WERI-Rb-1 (cell line): ENCODE measurements around the gene DHX57.
"Not testable (repeated sequence)": the region's sequence is repeated elsewhere in the genome, so short reads cannot be mapped to it uniquely, and the experiment has no call there.

ENCODE experiments used
- DNase-seq: peaks from one replicate; pipeline ENCODE4 v3.0.0-alpha.2; 2020
- H3K27ac ChIP-seq: fragments of 250-450 bp; sonication (Bioruptor Pico); 2 replicates; pipeline ENCODE4 v1.5.1; 2020; ENCODE audit warnings: mild to moderate bottlenecking, moderate library complexity
- H3K27me3 ChIP-seq: fragments of 250-450 bp; sonication (Bioruptor Pico); 2 replicates; pipeline ENCODE4 v1.5.1; 2021; ENCODE audit warnings: mild to moderate bottlenecking, low read depth, moderate library complexity; ENCODE audit not compliant: insufficient read depth, severe bottlenecking
- H3K36me3 ChIP-seq: fragments of 250-450 bp; sonication (Bioruptor Pico); 2 replicates; pipeline ENCODE4 v1.5.1; 2020; ENCODE audit warnings: mild to moderate bottlenecking, moderate library complexity
- H3K4me3 ChIP-seq: 2 replicates; pipeline ENCODE4 v1.5.1; 2011; ENCODE audit warnings: low read depth, mild to moderate bottlenecking, control low read depth, low read length
- H3K9me3 ChIP-seq: fragments of 250-450 bp; sonication (Bioruptor Pico); 2 replicates; pipeline ENCODE4 v1.5.1; 2021; ENCODE audit warnings: mild to moderate bottlenecking, moderate library complexity; ENCODE audit not compliant: severe bottlenecking
- TF ChIP-seq, protein P1 (sequence below): IDR thresholded peaks from 2 replicates; pipeline ENCODE4 v1.5.1; 2011; ENCODE audit warnings: low read depth, mild to moderate bottlenecking, control low read depth, inconsistent platforms, low read length

Gene DHX57

DNA sequence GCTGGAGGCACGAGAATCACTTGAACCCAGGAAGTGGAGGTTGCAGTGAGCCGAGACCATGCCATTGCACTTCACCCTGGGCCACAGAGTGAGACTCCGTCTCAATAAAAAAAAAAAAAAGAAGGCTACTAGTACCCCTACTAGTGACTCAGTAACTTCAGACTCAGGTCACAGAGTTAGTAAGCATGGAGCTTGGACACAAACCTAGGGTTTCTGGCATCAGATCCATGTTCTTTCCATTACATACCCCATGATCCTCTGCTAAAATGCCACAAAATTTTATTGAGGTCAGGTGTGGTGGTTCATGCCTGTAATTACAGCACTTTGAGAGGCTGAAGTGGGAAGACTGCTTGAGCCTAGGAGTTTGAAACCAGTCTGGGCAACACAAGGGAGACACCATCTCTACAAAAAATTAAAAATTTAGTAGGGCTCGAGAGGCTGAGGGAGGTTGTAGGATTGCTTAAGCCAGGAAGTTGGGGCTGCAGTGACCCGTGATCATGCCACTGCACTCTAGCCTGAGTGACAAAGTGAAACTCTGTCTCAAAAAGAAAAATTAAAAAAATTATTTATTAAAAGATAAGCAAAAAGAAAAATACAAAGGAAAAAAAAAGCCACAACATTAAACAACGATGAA lies 45.1 kb downstream of the DHX57 start:
- DNase-seq, result no peak
- Histone ChIP-seq H3K9me3 (no peaks in the 10 kb centered on the region), H3K4me3 (no peak overlapping the region), H3K27me3 (no peaks in the 10 kb centered on the region), H3K27ac (no peak overlapping the region), H3K36me3 (peaks cover 56% of the 10 kb centered on the region)
- TF ChIP-seq, protein P1, sequence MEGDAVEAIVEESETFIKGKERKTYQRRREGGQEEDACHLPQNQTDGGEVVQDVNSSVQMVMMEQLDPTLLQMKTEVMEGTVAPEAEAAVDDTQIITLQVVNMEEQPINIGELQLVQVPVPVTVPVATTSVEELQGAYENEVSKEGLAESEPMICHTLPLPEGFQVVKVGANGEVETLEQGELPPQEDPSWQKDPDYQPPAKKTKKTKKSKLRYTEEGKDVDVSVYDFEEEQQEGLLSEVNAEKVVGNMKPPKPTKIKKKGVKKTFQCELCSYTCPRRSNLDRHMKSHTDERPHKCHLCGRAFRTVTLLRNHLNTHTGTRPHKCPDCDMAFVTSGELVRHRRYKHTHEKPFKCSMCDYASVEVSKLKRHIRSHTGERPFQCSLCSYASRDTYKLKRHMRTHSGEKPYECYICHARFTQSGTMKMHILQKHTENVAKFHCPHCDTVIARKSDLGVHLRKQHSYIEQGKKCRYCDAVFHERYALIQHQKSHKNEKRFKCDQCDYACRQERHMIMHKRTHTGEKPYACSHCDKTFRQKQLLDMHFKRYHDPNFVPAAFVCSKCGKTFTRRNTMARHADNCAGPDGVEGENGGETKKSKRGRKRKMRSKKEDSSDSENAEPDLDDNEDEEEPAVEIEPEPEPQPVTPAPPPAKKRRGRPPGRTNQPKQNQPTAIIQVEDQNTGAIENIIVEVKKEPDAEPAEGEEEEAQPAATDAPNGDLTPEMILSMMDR, result no peak

GRCh38 chr2:38829971-38830370 lies 45.8 kb downstream of the DHX57 start:
- peaks cover 55% of the 10 kb centered on the region for H3K36me3 ChIP-seq
- no peaks in the 10 kb centered on the region for H3K9me3 ChIP-seq
- TF ChIP-seq, protein P1, result no peak
- no peak overlapping the region for H3K4me3 ChIP-seq
- no peak overlapping the region for H3K27ac ChIP-seq
- H3K27me3 ChIP-seq, result no peaks in the 10 kb centered on the region
- DNase-seq, result no peak

DNA sequence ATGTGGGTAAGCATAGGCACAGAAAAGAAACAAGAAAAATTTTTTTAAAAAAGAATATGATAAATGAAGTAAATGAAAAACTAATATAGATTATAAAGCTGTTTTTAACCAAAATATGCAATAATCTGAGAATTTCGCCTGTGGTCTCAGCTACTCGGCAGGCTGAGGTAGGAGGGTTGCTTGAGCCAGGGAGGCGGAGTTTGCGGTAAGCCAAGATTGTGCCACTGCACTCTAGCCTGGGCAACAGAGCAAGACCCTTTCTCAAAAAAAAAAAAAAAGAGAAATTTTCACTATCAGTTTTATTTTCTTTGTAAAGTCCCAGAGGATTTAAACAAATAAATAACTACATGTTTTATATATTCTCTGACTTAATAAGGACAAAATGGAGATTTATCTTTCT lies 47.3 kb downstream of the DHX57 start:
- H3K9me3 ChIP-seq, result no peaks in the 10 kb centered on the region
- H3K36me3 ChIP-seq, result peaks cover 58% of the 10 kb centered on the region
- no peak for DNase-seq
- H3K27me3 ChIP-seq, result no peaks in the 10 kb centered on the region
- TF ChIP-seq, protein P1, result no peak
- H3K27ac ChIP-seq, result no peak overlapping the region
- H3K4me3 ChIP-seq, result no peak overlapping the region

- not testable (repeated sequence) for DNase-seq, H3K27me3 ChIP-seq, H3K27ac ChIP-seq, H3K9me3 ChIP-seq, H3K4me3 ChIP-seq
- peaks cover 56% of the 10 kb centered on the region for H3K36me3 ChIP-seq
Measured at GRCh38 chr2:38827539-38828145, 48.1 kb downstream of the DHX57 start.

DNA sequence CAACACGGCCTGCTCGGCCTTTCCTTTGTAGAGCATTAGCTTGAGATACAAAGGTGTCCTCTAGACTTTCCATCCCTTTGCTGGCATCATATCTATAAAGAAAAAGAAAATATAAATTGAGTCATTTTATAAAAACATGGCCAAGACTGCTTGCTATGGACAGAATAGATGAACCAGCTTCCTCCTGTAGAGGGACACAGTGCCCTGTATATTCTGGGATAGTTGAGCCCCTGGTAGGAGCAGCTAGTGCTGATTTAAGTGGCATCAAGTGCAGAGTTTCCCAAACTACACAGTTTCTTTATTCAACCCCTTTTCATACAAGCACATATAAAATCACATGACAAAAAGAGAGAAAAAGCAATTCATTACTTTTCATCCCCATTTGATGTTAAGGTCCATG lies 49.8 kb downstream of the DHX57 start:
- TF ChIP-seq, protein P1, result no peak
- no peak for DNase-seq
- peaks cover 69% of the 10 kb centered on the region for H3K36me3 ChIP-seq

GRCh38 chr2:38824906-38825305 lies 50.8 kb downstream of the DHX57 start:
- H3K27ac ChIP-seq, result no peak overlapping the region
- no peaks in the 10 kb centered on the region for H3K27me3 ChIP-seq
- no peaks in the 10 kb centered on the region for H3K9me3 ChIP-seq
- no peak for DNase-seq
- no peak overlapping the region for H3K4me3 ChIP-seq
- TF ChIP-seq, protein P1, result no peak
- peaks cover 64% of the 10 kb centered on the region for H3K36me3 ChIP-seq

More for the DNA sequence above, 49.8 kb downstream of the DHX57 start:
- Histone ChIP-seq H3K27ac (no peak overlapping the region), H3K4me3 (no peak overlapping the region), H3K27me3 (no peaks in the 10 kb centered on the region), H3K9me3 (no peaks in the 10 kb centered on the region)
